ENCODE measurements around the gene IGF2R. TPM values are rescaled to one million over a fixed set of nuclear protein-coding genes. Genes with fewer than 3 reads are reported as not detected.

Gene IGF2R
- total RNA-seq, 4 donors from 2014 or later: 48.8 to 106 (median 92.3) TPM

- 71 to 78% methylated on average over 3 to 4 of the region's 5 CpGs for WGBS, 2 donors (ENCODE audit: low coverage in 1 of 2)
- Histone ChIP-seq H3K36me3 (peaks cover 0 to 41% (median 17%) of the 10 kb centered on the region in 4 donors), H3K9me3 (no peaks in the 10 kb centered on the region), H3K4me3 (no peak overlapping the region), H3K27me3 (no peaks in the 10 kb centered on the region), H3K4me1 (peaks cover 2 to 28% (median 19%) of the 10 kb centered on the region in 4 donors), H3K27ac (peak overlapping the region in 1 of 4 donors; percentile 22)
- no peak for DNase-seq
- TF ChIP-seq EP300 (IDR thresholded peaks at IDR 0.05; ENCODE audit: low read depth) (no peak), CTCF (IDR thresholded peaks at IDR 0.05) (no peak), POLR2A (IDR thresholded peaks at IDR 0.05) (no peak), POLR2AphosphoS5 (IDR thresholded peaks at IDR 0.05) (no peak)
- intact Hi-C loops (cut with DNase I; ENCODE audit: low total_unique reads) (no loop called here), in situ Hi-C loops (cut with MboI; ENCODE audit: low pct_ligation_motif_present in 1 of 4, low pct_unique_long_range_greater_than_20kb in 1 of 4, low sequenced_read_pairs in 3 of 4) (loop anchor here in 1 of 4 donors (25.0 kb wide), 1 partner anchor 368 kb away; the partner anchor contains the start of gene SOD2)
Measured at GRCh38 chr6:160055378-160055777, 86.5 kb downstream of the IGF2R start.

GRCh38 chr6:160055813-160056212 is 86.9 kb downstream of the IGF2R start:
- in situ Hi-C loops (cut with MboI; ENCODE audit: low pct_ligation_motif_present in 1 of 4, low pct_unique_long_range_greater_than_20kb in 1 of 4, low sequenced_read_pairs in 3 of 4) (loop anchor here in 1 of 4 donors (25.0 kb wide), 1 partner anchor 369 kb away; the partner anchor contains the start of gene SOD2), intact Hi-C loops (cut with DNase I; ENCODE audit: low total_unique reads) (no loop called here)
- DNase-seq: no peak
- Histone ChIP-seq H3K9me3 (no peaks in the 10 kb centered on the region), H3K27me3 (no peaks in the 10 kb centered on the region), H3K4me1 (peaks cover 2 to 28% (median 19%) of the 10 kb centered on the region in 4 donors), H3K4me3 (no peak overlapping the region), H3K27ac (peak overlapping the region in 1 of 4 donors; percentile 22), H3K36me3 (peaks cover 0 to 42% (median 15%) of the 10 kb centered on the region in 4 donors)
- 71 to 86% methylated on average over 3 to 6 of the region's 6 CpGs for WGBS, 2 donors (ENCODE audit: low coverage in 1 of 2)
- no peak for TF ChIP-seq CTCF (IDR thresholded peaks at IDR 0.05)

GRCh38 chr6:160057080-160057479 is 88.2 kb downstream of the IGF2R start:
- in situ Hi-C loops (cut with MboI; ENCODE audit: low pct_ligation_motif_present in 1 of 4, low pct_unique_long_range_greater_than_20kb in 1 of 4, low sequenced_read_pairs in 3 of 4) (loop anchor here in 1 of 4 donors (25.0 kb wide), 1 partner anchor 370 kb away; the partner anchor contains the start of gene SOD2), intact Hi-C loops (cut with DNase I; ENCODE audit: low total_unique reads) (no loop called here)
- WGBS, 2 donors (ENCODE audit: low coverage in 1 of 2): 49% methylated on average over 6 of the region's 6 CpGs; no CpG with 5 or more reads in 1 of the 2 donors

More at GRCh38 chr6:160057080-160057479, 88.2 kb downstream of the IGF2R start:
- Histone ChIP-seq H3K4me3 (no peak overlapping the region), H3K9me3 (no peaks in the 10 kb centered on the region), H3K36me3 (peaks cover 0 to 40% (median 15%) of the 10 kb centered on the region in 4 donors), H3K27ac (peak overlapping the region; percentile 43 to 68 (median 58)), H3K27me3 (no peaks in the 10 kb centered on the region), H3K4me1 (peaks cover 2 to 28% (median 19%) of the 10 kb centered on the region in 4 donors)
- no peak for TF ChIP-seq POLR2AphosphoS5 (IDR thresholded peaks at IDR 0.05)
- no peak for TF ChIP-seq POLR2A (IDR thresholded peaks at IDR 0.05)
- no peak for TF ChIP-seq EP300 (IDR thresholded peaks at IDR 0.05; ENCODE audit: low read depth)
- TF ChIP-seq CTCF (IDR thresholded peaks at IDR 0.05): no peak
- peak; percentile 47 for DNase-seq
